Activated CD4-positive, alpha-beta T cell treated with anti-CD3 and anti-CD28 coated beads, Interleukin-2, Interleukin-6, amounts not matched to agents 100 ng/mL and 50 ng/mL, durations not matched to agents 16 hours and 8 hours (primary cell): ENCODE measurements around the gene PTPN4.
A peak's percentile ranks its signal among the peaks of the same experiment; 100 is the strongest.

ENCODE experiments used
- DNase-seq: peaks from one replicate; pipeline ENCODE4 v3.0.0-alpha.2; 2020

The PTPN4 gene

GRCh38 chr2:119864318-119864717 is 104.6 kb downstream of the PTPN4 start:
- peak; percentile 22 for DNase-seq

- DNase-seq, result no peak
Measured at GRCh38 chr2:119871725-119872124, 112.0 kb downstream of the PTPN4 start.

- no peak for DNase-seq
Measured at GRCh38 chr2:119873350-119874315, 113.9 kb downstream of the PTPN4 start.

- no peak for DNase-seq
Measured at GRCh38 chr2:119879502-119879901, 119.8 kb downstream of the PTPN4 start.

- no peak for DNase-seq
Measured at GRCh38 chr2:119888680-119889079, 129.0 kb downstream of the PTPN4 start.

GRCh38 chr2:119897736-119898395 is 138.1 kb downstream of the PTPN4 start:
- no peak for DNase-seq

- DNase-seq, result no peak
Measured at GRCh38 chr2:119901013-119901412, 141.3 kb downstream of the PTPN4 start.

GRCh38 chr2:119910566-119910965 is 150.8 kb downstream of the PTPN4 start:
- DNase-seq, result no peak

GRCh38 chr2:119914266-119914665 is 154.5 kb downstream of the PTPN4 start:
- DNase-seq, result no peak

- DNase-seq, result no peak
Measured at GRCh38 chr2:119921825-119922224, 162.1 kb downstream of the PTPN4 start.

GRCh38 chr2:119922699-119923098 is 163.0 kb downstream of the PTPN4 start:
- no peak for DNase-seq

GRCh38 chr2:119929537-119929936 is 169.8 kb downstream of the PTPN4 start:
- peak; percentile 45 for DNase-seq

GRCh38 chr2:119932809-119933208 is 173.1 kb downstream of the PTPN4 start:
- no peak for DNase-seq

- no peak for DNase-seq
Measured at GRCh38 chr2:119934319-119934718, 174.6 kb downstream of the PTPN4 start.

GRCh38 chr2:119937680-119938079 is 178.0 kb downstream of the PTPN4 start:
- no peak for DNase-seq

- no peak for DNase-seq
Measured at GRCh38 chr2:119939915-119940314, 180.2 kb downstream of the PTPN4 start.

GRCh38 chr2:119940856-119941255 is 181.1 kb downstream of the PTPN4 start:
- no peak for DNase-seq

- DNase-seq, result no peak
Measured at GRCh38 chr2:119941388-119941787, 181.7 kb downstream of the PTPN4 start.

- DNase-seq, result no peak
Measured at GRCh38 chr2:119941981-119942513, 182.3 kb downstream of the PTPN4 start.

GRCh38 chr2:119943058-119943457 is 183.3 kb downstream of the PTPN4 start:
- no peak for DNase-seq

- no peak for DNase-seq
Measured at GRCh38 chr2:119947535-119947934, 187.8 kb downstream of the PTPN4 start.

GRCh38 chr2:119950966-119951365 is 191.2 kb downstream of the PTPN4 start:
- DNase-seq, result no peak

GRCh38 chr2:119958670-119959268 is 199.0 kb downstream of the PTPN4 start:
- DNase-seq, result peak; percentile 5
